OCI-LY7 (cell line): ENCODE results near the gene UBE2J2.

ENCODE experiments used
- CTCF ChIP-seq: fragments of 200-600 bp; sonication (generic); conservative IDR thresholded peaks from 2 replicates; pipeline ENCODE4 v1.5.1; 2014; ENCODE audit warnings: mild to moderate bottlenecking, antibody characterized with exemption, low read length, moderate library complexity, mixed read lengths
- EZH2phosphoT487 ChIP-seq: fragments of 200-600 bp; sonication (generic); IDR thresholded peaks from 2 replicates; pipeline ENCODE4 v1.6.1; 2018; ENCODE audit warnings: low read depth, borderline replicate concordance, mild to moderate bottlenecking, mixed run types, antibody characterized with exemption, low read length, moderate library complexity, mixed read lengths

GRCh38 chr1:1315435-1315954 is 41.8 kb upstream of the UBE2J2 start:
- no peak for TF ChIP-seq CTCF
- TF ChIP-seq EZH2phosphoT487: no peak
